Measurements from ENCODE around the gene VPS39. TPM values are rescaled to one million over a fixed set of nuclear protein-coding genes. Genes with fewer than 3 reads are reported as not detected.

Gene VPS39
- total and polyA plus RNA-seq, 2 of the 13 experiments (the other 11 are each of a cell fraction or from before 2014, with no cell fraction given): 22.9 to 32.0 TPM

- TF ChIP-seq NFAT5 (CRISPR knock-in tag; IDR thresholded peaks at IDR 0.05) (no peak), ZNF142 (CRISPR knock-in tag; IDR thresholded peaks at IDR 0.05) (no peak), RFX5 (IDR thresholded peaks at IDR 0.05; ENCODE audit: low read depth, low read length) (no peak)
Measured at GRCh38 chr15:42128476-42128875, 79.6 kb downstream of the VPS39 start (continued).

All from HepG2 (cell line).